ENCODE data around the gene DNAH9.

- no peak for TF ChIP-seq EZH2phosphoT487 (IDR thresholded peaks at IDR 0.05; ENCODE audit: borderline replicate concordance, low read length)
- TF ChIP-seq, protein P1, sequence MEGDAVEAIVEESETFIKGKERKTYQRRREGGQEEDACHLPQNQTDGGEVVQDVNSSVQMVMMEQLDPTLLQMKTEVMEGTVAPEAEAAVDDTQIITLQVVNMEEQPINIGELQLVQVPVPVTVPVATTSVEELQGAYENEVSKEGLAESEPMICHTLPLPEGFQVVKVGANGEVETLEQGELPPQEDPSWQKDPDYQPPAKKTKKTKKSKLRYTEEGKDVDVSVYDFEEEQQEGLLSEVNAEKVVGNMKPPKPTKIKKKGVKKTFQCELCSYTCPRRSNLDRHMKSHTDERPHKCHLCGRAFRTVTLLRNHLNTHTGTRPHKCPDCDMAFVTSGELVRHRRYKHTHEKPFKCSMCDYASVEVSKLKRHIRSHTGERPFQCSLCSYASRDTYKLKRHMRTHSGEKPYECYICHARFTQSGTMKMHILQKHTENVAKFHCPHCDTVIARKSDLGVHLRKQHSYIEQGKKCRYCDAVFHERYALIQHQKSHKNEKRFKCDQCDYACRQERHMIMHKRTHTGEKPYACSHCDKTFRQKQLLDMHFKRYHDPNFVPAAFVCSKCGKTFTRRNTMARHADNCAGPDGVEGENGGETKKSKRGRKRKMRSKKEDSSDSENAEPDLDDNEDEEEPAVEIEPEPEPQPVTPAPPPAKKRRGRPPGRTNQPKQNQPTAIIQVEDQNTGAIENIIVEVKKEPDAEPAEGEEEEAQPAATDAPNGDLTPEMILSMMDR (IDR thresholded peaks at IDR 0.05; ENCODE audit: low read depth, low read length, poor library complexity, severe bottlenecking), result no peak
These were observed 144.6 kb downstream of the DNAH9 start for GRCh38 chr17:11742886-11743285.

Measured in DOHH2 (cell line).